ENCODE data around the gene TP53RK.
"Not testable (repeated sequence)": the region's sequence is repeated elsewhere in the genome, so short reads cannot be mapped to it uniquely, and the experiment has no call there.

TP53RK gene

DNA sequence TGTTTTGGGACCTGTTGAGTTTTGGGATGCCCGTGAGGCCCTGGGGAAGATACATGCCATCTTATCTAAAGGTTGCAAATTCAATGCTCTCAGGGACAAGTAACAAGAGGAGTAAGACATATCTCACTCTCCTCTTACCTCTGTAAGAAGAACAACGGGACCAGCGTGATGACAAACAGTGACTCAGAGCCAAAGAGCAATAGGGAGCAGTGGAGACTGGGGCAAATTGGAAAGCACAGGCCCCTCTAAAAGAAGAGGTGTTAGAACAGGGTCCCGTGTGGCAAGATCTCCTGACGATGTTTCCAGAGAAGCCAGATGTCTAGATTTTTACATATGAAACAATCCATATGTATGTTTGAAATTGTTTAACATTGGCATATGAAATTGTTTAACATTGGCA, 11.6 kb downstream of the TP53RK start:
- Histone ChIP-seq H3K36me3 (replicated peaks; ENCODE audit: low read depth, low read length) (peaks cover 4% of the 10 kb centered on the region), H3K9me3 (ENCODE audit: insufficient read depth, low read length) (no peaks in the 10 kb centered on the region), H3K9ac (ENCODE audit: low read length) (no peak overlapping the region), H3K27ac (ENCODE audit: low read length) (no peak overlapping the region), H3K79me2 (ENCODE audit: low read length) (no peaks in the 10 kb centered on the region), H4K20me1 (ENCODE audit: insufficient read depth, low read length) (peaks cover 20% of the 10 kb centered on the region), H3K4me3 (ENCODE audit: low read length) (no peak overlapping the region), H2AFZ (ENCODE audit: low read depth, low read length) (no peak overlapping the region), H3K4me2 (ENCODE audit: low read length) (no peak overlapping the region), H3K4me1 (ENCODE audit: low read length) (peaks cover 15% of the 10 kb centered on the region), H3K27me3 (ENCODE audit: low read depth, low read length) (no peaks in the 10 kb centered on the region)
- TF ChIP-seq, protein P1, sequence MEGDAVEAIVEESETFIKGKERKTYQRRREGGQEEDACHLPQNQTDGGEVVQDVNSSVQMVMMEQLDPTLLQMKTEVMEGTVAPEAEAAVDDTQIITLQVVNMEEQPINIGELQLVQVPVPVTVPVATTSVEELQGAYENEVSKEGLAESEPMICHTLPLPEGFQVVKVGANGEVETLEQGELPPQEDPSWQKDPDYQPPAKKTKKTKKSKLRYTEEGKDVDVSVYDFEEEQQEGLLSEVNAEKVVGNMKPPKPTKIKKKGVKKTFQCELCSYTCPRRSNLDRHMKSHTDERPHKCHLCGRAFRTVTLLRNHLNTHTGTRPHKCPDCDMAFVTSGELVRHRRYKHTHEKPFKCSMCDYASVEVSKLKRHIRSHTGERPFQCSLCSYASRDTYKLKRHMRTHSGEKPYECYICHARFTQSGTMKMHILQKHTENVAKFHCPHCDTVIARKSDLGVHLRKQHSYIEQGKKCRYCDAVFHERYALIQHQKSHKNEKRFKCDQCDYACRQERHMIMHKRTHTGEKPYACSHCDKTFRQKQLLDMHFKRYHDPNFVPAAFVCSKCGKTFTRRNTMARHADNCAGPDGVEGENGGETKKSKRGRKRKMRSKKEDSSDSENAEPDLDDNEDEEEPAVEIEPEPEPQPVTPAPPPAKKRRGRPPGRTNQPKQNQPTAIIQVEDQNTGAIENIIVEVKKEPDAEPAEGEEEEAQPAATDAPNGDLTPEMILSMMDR (IDR thresholded peaks at IDR 0.05; ENCODE audit: low read depth, low read length), result no peak
- no peak for TF ChIP-seq EZH2phosphoT487 (IDR thresholded peaks at IDR 0.05; ENCODE audit: low read depth)

DNA sequence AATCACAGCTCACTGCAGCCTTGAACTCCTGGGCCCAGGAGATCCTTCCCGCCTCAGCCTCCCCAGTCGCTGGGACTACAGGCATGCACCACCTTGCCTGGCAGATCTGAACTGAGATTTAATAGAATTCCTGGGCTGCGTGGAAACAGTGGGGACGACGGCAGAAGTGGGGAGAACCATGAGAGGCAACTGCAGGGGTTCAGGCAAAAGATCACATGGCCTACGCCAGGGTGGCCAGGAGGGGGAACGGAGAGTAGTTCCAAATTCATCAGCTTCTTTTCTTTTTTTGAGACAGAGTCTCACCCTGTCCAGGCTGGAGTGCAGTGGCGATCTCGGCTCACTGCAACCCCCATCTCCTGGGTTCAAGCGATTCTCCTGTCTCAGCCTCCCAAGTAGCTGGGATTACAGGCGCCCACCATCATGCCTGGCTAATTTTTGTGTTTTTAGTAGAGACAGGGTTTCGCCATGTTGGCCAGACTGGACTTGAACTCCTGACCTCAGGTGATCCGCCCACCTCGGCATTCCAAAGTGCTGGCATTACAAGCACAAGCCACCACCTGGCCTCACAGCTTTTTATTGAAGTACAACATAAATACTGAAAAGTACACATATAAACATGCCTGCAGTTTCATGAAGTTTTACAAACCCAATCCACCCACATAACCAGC, 12.5 kb downstream of the TP53RK start:
- not testable (repeated sequence) for H3K27ac ChIP-seq (ENCODE audit: low read length); H3K4me2 ChIP-seq (ENCODE audit: low read length); H3K9me3 ChIP-seq (ENCODE audit: insufficient read depth, low read length); H3K9ac ChIP-seq (ENCODE audit: low read length); H2AFZ ChIP-seq (ENCODE audit: low read depth, low read length); H3K36me3 ChIP-seq (replicated peaks; ENCODE audit: low read depth, low read length); H3K4me3 ChIP-seq (ENCODE audit: low read length); H3K79me2 ChIP-seq (ENCODE audit: low read length); H3K27me3 ChIP-seq (ENCODE audit: low read depth, low read length); H3K4me1 ChIP-seq (ENCODE audit: low read length)
- H4K20me1 ChIP-seq (ENCODE audit: insufficient read depth, low read length), result peaks cover 13% of the 10 kb centered on the region

DNA sequence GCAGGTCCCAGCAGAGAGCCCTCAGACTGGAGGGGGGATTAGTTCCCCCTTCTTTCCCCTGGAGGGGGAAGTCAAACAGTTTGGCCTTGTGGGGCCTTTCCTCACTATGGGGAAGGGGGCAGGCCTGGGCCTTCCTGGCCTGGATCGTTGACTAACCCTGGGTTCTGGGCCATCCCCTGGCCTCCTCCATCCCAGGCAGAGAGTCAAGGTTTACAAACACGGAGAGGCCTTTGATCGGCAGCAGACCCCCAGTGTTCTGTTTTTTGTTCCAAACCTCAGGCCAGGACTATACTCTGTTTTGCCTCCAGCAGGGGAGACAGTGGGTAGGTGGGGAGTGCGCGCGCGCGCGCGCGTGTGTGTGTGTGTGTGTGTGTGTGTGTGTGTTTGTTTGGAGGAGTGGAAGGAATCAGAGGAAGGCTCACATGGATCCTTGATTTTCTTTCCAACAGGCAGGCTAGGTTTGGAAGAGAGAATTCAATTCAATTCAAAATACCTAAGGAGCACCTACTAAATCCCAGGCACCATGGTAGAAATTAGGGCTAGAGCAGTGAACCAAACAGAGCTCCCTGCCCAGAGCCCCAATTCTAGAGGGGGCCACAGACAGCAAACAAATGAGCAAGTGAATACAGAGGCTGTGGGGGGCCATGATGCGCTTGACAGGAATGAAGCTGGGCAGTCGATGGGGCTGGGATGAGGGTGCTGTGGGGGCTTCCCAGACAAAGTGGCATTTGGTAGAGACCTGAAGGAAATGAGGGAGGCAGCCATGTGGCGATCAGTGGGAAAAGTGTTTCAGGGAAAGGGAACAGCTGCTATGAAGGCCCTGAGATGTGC, 14.8 kb downstream of the TP53RK start:
- TF ChIP-seq EZH2phosphoT487 (IDR thresholded peaks at IDR 0.05; ENCODE audit: low read depth), result no peak
- TF ChIP-seq, protein P1 (IDR thresholded peaks at IDR 0.05; ENCODE audit: low read depth, low read length), result no peak
- no peaks in the 10 kb centered on the region for H3K36me3 ChIP-seq (replicated peaks; ENCODE audit: low read depth, low read length)

DNA sequence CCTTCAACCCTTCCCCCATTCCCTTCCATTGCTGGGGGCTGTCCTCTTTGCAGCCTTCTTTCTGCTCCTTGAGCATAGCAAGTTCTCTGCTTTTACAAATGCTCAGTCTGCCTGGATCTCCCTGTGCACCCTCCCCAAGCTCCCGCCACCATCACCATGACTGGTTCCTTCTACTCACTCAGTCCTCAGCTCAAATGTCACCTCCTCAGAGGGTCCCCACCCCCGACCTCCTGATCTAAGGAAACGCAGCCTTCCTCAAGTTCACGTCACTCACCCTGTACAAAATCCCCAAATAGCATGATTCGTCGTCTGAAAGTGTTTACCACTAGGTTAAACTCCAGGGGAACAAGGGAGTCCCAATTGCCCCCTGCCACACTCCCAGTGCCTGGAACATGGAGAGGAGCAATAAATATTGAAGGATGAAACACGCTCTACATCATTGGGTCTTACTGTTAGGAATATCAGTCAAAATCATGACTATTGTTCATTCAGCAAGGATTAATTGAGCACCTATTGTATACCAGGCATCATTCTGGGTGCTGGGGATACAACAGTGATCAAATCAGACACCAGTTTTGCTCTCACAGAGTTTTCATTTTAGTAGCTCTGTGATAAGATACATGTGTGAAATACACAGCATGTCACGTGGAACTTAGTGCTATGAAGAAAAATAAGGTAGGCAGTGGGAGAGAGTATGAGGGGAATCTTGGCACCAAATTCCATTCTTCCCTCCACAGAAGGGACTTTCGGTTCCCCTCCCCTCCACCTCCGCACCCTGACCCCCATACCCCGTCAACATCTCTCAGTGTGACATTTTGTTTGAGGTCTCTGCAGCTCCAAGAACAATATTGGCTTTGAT, 15.6 kb downstream of the TP53RK start:
- H3K36me3 ChIP-seq (replicated peaks; ENCODE audit: low read depth, low read length), result no peaks in the 10 kb centered on the region
- no peaks in the 10 kb centered on the region for H4K20me1 ChIP-seq (ENCODE audit: insufficient read depth, low read length)
- H3K4me2 ChIP-seq (ENCODE audit: low read length), result no peak overlapping the region
- H3K9ac ChIP-seq (ENCODE audit: low read length), result no peak overlapping the region
- H3K27ac ChIP-seq (ENCODE audit: low read length), result no peak overlapping the region
- H2AFZ ChIP-seq (ENCODE audit: low read depth, low read length), result no peak overlapping the region
- H3K4me1 ChIP-seq (ENCODE audit: low read length), result no peaks in the 10 kb centered on the region
- no peaks in the 10 kb centered on the region for H3K79me2 ChIP-seq (ENCODE audit: low read length)
- H3K27me3 ChIP-seq (ENCODE audit: low read depth, low read length), result peaks cover 14% of the 10 kb centered on the region; the same call in 1 of the 2 replicates
- H3K9me3 ChIP-seq (ENCODE audit: insufficient read depth, low read length), result peaks cover 12% of the 10 kb centered on the region
- TF ChIP-seq, protein P1 (IDR thresholded peaks at IDR 0.05; ENCODE audit: low read depth, low read length), result no peak
- no peak for TF ChIP-seq EZH2phosphoT487 (IDR thresholded peaks at IDR 0.05; ENCODE audit: low read depth)
- H3K4me3 ChIP-seq (ENCODE audit: low read length), result no peak overlapping the region

More for the DNA sequence above, 14.8 kb downstream of the TP53RK start:
- no peak overlapping the region for H3K27ac ChIP-seq (ENCODE audit: low read length)
- no peak overlapping the region for H3K9ac ChIP-seq (ENCODE audit: low read length)
- H3K4me2 ChIP-seq (ENCODE audit: low read length), result no peak overlapping the region
- H2AFZ ChIP-seq (ENCODE audit: low read depth, low read length), result no peak overlapping the region
- peaks cover 12% of the 10 kb centered on the region for H3K9me3 ChIP-seq (ENCODE audit: insufficient read depth, low read length)
- H4K20me1 ChIP-seq (ENCODE audit: insufficient read depth, low read length), result no peaks in the 10 kb centered on the region
- H3K27me3 ChIP-seq (ENCODE audit: low read depth, low read length), result peaks cover 14% of the 10 kb centered on the region; the same call in 1 of the 2 replicates
- H3K4me1 ChIP-seq (ENCODE audit: low read length), result no peaks in the 10 kb centered on the region
- H3K4me3 ChIP-seq (ENCODE audit: low read length), result no peak overlapping the region
- H3K79me2 ChIP-seq (ENCODE audit: low read length), result no peaks in the 10 kb centered on the region
